Transverse colon (tissue), 4 donors: Measurements from ENCODE around the gene PYGB.

Source experiments
- CTCF ChIP-seq, 5 experiments: fragments of 200-600 bp in 3 of 5; fragments of 450-650 bp in 2 of 5; sonication (generic) in 3 of 5; IDR thresholded peaks; 1 replicate in 2 of 5; 2 replicates in 3 of 5; pipeline ENCODE4 v1.5.1; 2016 to 2017; ENCODE audit warnings: antibody characterized with exemption in 5 of 5, inconsistent platforms in 3 of 5, mild to moderate bottlenecking in 2 of 5, moderate library complexity in 1 of 5
- POLR2A ChIP-seq: fragments of 450-650 bp; IDR thresholded peaks from one replicate; pipeline ENCODE4 v1.6.1; 2016; ENCODE audit warnings: antibody characterized with exemption, mild to moderate bottlenecking, moderate library complexity
- POLR2AphosphoS5 ChIP-seq, 3 donors: sonication (generic); formaldehyde crosslinking; IDR thresholded peaks; one replicate each; pipeline ENCODE4 v1.6.1; 2016; ENCODE audit warnings: antibody characterized with exemption in 3 of 3

DNA sequence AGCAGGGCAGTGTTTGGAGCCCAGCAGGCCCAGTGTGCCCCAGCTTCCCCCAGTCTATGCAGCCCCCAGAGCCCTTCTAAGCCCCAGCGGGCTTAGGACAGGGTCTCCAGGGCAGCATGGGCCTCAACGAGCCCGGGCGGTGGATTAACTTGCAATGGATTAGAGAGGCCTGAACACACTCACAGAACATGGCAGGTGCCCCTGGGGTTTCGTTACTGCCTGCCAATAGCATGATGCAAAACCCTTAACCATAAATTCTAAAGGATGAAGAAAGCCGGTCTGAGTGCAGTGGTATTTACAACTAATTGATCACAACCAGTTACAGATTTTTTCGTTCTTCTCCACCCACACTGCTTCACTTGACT, 33.5 kb upstream of the PYGB start:
- TF ChIP-seq CTCF (IDR thresholded peaks at IDR 0.05) = no peak
- TF ChIP-seq POLR2A = no peak
- TF ChIP-seq POLR2AphosphoS5 (IDR thresholded peaks at IDR 0.05) = no peak
